Endodermal cell (in vitro differentiated cells): ENCODE data around the gene HOTAIR. TPM values are rescaled to one million over a fixed set of nuclear protein-coding genes. Genes with fewer than 3 reads are reported as not detected.

ENCODE experiments used
- DNase-seq: peaks from one replicate; pipeline ENCODE4 v3.0.0-alpha.2; 2017
- H3K27ac ChIP-seq: 2 replicates; pipeline ENCODE4 v1.5.1; 2013; ENCODE audit warnings: mild to moderate bottlenecking, low read depth, low read length, moderate library complexity
- H3K27me3 ChIP-seq: 2 replicates; pipeline ENCODE4 v1.6.1; 2013; ENCODE audit warnings: mild to moderate bottlenecking, low read length, moderate library complexity; ENCODE audit not compliant: insufficient read depth, control insufficient read depth, poor library complexity, severe bottlenecking
- H3K36me3 ChIP-seq: 2 replicates; pipeline ENCODE4 v1.7.0; 2013; ENCODE audit warnings: mild to moderate bottlenecking, low read length, moderate library complexity; ENCODE audit not compliant: control insufficient read depth, insufficient read depth
- H3K4me1 ChIP-seq: one replicate; pipeline ENCODE4 v1.7.0; 2013; ENCODE audit warnings: low read length; ENCODE audit not compliant: control insufficient read depth, insufficient read depth
- H3K4me3 ChIP-seq: 2 replicates; pipeline ENCODE4 v1.5.1; 2013; ENCODE audit warnings: mild to moderate bottlenecking, low read length, moderate library complexity
- H3K9ac ChIP-seq: 2 replicates; pipeline ENCODE4 v1.6.1; 2013; ENCODE audit warnings: mild to moderate bottlenecking, low read length, moderate library complexity; ENCODE audit not compliant: poor library complexity, severe bottlenecking; ENCODE audit errors: extremely low read depth
- H3K9me3 ChIP-seq: 2 replicates; pipeline ENCODE4 v1.6.1; 2013; ENCODE audit warnings: mild to moderate bottlenecking, low read length, moderate library complexity; ENCODE audit not compliant: control insufficient read depth
- H3K27ac Mint-ChIP-seq: 2 replicates; pipeline ENCODE4 v1.8.0; 2020; ENCODE audit warnings: mixed read lengths
- H3K27me3 Mint-ChIP-seq: 2 replicates; pipeline ENCODE4 v1.8.0; 2021; ENCODE audit warnings: mild to moderate bottlenecking, mixed read lengths; ENCODE audit not compliant: insufficient read depth
- H3K36me3 Mint-ChIP-seq: 2 replicates; pipeline ENCODE4 v1.8.0; 2020; ENCODE audit warnings: low read depth, mixed read lengths
- H3K4me1 Mint-ChIP-seq: 2 replicates; pipeline ENCODE4 v1.8.0; 2020; ENCODE audit warnings: mixed read lengths
- H3K4me3 Mint-ChIP-seq: 2 replicates; pipeline ENCODE4 v1.8.0; 2020; ENCODE audit warnings: mild to moderate bottlenecking, moderate library complexity, mixed read lengths
- H3K9me3 Mint-ChIP-seq: 2 replicates; pipeline ENCODE4 v1.8.0; 2020; ENCODE audit warnings: mild to moderate bottlenecking, mixed read lengths
- WGBS, 2 experiments: methylation state at CpG; one replicate each; pipeline versions ENCODE4 v1.1.5 to v1.1.7; 2013; ENCODE audit warnings: missing lambda C conversion rate in 2 of 2, mixed read lengths in 1 of 2; ENCODE audit not compliant: insufficient coverage in 1 of 2, insufficient read length in 1 of 2; 5-methylcytosine and 5-hydroxymethylcytosine counted together
- total RNA-seq, 2 donors: library from RNA; stranded (reverse); fragmentation: NEBNext Ultra II Directional in 1 of 2; extraction: Animal tissue kit (Norgen Biotek cat#: 25700) in 1 of 2; gene quantifications; 2 replicates in 1 of 2; 3 replicates in 1 of 2; pipeline ENCODE4 v1.2.1, GENCODE V29; 2021
- TF ChIP-seq, protein P1 (sequence below): fragments of 200-600 bp; sonication (generic); conservative IDR thresholded peaks from 2 replicates; pipeline ENCODE4 v1.5.0; 2021; ENCODE audit warnings: antibody characterized with exemption, mild to moderate bottlenecking

The HOTAIR gene
- total RNA-seq, 2 donors from 2014 or later = not detected

DNA sequence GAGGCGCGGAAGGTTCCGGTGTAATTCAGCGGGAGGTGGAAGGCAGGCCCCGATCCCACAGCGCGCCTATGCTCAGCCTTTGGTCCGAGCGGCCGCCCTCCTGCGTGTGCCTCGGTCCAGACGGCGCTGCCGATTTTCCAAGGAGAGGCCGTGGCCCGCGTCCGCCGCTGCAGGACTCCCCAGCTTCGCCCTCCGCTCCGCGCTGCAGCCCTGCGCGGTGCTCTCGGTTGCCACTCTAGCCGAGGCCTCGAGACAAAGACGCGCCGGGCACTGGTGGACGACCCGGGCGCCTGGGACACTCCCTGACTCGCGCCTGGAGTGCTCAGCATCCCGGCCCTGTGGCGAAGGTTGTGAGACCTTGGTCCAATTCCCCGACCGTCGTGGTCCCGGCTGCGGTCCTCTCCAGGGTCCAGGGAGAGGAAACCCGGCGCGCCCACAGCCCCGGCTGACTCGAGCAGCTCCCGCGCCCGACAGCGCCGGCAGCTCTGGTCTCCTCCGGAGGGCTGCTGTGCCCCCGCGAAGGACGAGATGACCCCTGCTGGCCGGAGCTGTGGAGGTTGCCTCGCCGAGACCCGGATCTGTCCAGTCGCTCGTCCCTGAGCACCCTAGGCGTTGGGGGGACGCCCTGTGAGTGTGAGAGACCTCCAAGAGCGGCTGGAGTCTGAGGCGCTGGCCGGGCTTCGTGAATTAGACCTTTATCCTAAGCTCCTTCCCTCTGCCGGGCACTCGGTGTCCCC is 13.6 kb downstream of the HOTAIR start:
- TF ChIP-seq, protein P1, sequence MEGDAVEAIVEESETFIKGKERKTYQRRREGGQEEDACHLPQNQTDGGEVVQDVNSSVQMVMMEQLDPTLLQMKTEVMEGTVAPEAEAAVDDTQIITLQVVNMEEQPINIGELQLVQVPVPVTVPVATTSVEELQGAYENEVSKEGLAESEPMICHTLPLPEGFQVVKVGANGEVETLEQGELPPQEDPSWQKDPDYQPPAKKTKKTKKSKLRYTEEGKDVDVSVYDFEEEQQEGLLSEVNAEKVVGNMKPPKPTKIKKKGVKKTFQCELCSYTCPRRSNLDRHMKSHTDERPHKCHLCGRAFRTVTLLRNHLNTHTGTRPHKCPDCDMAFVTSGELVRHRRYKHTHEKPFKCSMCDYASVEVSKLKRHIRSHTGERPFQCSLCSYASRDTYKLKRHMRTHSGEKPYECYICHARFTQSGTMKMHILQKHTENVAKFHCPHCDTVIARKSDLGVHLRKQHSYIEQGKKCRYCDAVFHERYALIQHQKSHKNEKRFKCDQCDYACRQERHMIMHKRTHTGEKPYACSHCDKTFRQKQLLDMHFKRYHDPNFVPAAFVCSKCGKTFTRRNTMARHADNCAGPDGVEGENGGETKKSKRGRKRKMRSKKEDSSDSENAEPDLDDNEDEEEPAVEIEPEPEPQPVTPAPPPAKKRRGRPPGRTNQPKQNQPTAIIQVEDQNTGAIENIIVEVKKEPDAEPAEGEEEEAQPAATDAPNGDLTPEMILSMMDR = peak; percentile 55
- Histone ChIP-seq H3K4me3 (no peak overlapping the region), H3K4me1 (no peaks in the 10 kb centered on the region), H3K27ac (no peak overlapping the region), H3K9me3 (no peaks in the 10 kb centered on the region), H3K36me3 (no peaks in the 10 kb centered on the region), H3K9ac (no peak overlapping the region), H3K27me3 (peaks cover 100% of the 10 kb centered on the region)
- WGBS, 2 experiments = 2 to 6% methylated on average over 36 to 72 of the region's 72 CpGs
- H3K27me3 Mint-ChIP-seq = peaks cover 100% of the 10 kb centered on the region
- no peak overlapping the region for H3K4me3 Mint-ChIP-seq
- DNase-seq = peak; percentile 88
- peaks cover under 1% of the 10 kb centered on the region for H3K4me1 Mint-ChIP-seq
- no peak overlapping the region for H3K27ac Mint-ChIP-seq
- H3K36me3 Mint-ChIP-seq = no peaks in the 10 kb centered on the region
- no peaks in the 10 kb centered on the region for H3K9me3 Mint-ChIP-seq

DNA sequence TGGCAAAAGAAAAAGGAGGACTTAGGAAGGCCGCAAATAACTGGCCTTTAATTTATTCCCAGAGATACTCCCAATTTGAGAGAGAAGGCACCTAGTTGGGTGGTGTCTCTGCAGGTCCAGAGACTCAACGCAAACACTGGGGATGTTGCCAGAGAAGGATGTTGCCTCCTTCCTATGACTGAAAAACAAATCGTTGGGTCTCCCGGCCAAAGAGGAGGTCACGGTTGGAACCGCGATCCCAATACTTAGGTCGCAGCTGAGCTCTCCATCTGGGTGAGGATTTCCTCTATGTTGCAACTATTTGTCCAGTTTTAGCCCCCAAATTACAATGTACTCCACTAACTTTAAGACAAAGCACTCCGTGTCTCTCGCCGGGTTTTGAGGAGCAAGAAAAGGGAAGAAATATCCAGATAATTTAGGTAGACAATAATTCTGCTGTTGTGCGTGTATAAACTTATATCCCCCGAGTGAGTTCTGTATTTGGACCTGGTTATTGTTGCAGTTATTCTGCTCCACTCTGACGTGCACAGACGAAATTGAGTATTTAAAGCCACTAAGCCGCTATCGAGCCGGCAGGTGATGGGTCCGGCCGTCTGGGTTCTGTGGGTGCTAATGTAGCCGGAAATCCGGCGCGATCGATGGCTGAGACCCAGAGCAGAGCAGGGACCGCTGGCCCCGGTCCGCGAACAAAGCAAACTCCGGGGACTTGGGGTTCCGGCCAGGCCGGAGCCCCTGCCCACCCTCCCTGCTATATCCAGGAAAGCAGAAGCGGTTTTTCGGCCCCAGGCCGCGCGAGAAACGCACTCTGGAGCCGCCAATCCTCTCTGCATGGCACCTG is 14.3 kb downstream of the HOTAIR start:
- WGBS, 2 experiments = 28 to 50% methylated on average over 10 to 39 of the region's 39 CpGs
- Mint-ChIP-seq H3K4me3 (no peak overlapping the region), H3K4me1 (no peaks in the 10 kb centered on the region), H3K27ac (no peak overlapping the region), H3K27me3 (peaks cover 100% of the 10 kb centered on the region), H3K9me3 (no peaks in the 10 kb centered on the region), H3K36me3 (no peaks in the 10 kb centered on the region)
- Histone ChIP-seq H3K36me3 (no peaks in the 10 kb centered on the region), H3K27ac (no peak overlapping the region), H3K27me3 (peaks cover 100% of the 10 kb centered on the region), H3K9me3 (peaks cover 4% of the 10 kb centered on the region), H3K9ac (no peak overlapping the region), H3K4me3 (no peak overlapping the region), H3K4me1 (no peaks in the 10 kb centered on the region)
- TF ChIP-seq, protein P1 = no peak
- DNase-seq = peak; percentile 76

DNA sequence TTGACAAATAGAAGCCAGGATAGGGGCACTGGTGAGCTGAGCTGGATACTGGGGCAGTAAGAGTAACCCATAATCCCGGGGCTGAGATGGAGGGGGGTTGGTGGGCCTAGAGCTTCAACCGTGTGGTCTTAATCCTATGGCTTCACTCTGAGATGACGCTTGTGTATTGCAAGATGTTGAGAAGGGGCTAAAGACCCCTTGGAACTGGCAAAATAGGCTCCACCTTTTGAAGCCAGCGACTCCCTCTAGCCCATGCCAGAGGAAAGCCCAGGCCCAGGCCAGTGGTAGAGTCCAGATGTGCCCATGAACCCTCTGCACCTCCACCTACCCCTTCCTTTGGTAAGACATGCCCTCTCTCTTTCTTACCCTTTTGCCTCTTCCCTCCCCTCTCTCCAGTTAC is 15.4 kb downstream of the HOTAIR start:
- H3K27me3 Mint-ChIP-seq = peaks cover 99% of the 10 kb centered on the region
- Histone ChIP-seq H3K9me3 (peaks cover 10% of the 10 kb centered on the region), H3K27me3 (peaks cover 100% of the 10 kb centered on the region), H3K27ac (no peak overlapping the region), H3K4me1 (no peaks in the 10 kb centered on the region), H3K4me3 (no peak overlapping the region), H3K9ac (no peak overlapping the region), H3K36me3 (no peaks in the 10 kb centered on the region)
- H3K4me3 Mint-ChIP-seq = no peak overlapping the region
- no peak overlapping the region for H3K27ac Mint-ChIP-seq
- H3K9me3 Mint-ChIP-seq = no peaks in the 10 kb centered on the region
- TF ChIP-seq, protein P1 = no peak
- WGBS, 2 experiments = 31 to 32% methylated on average over 2 to 4 of the region's 4 CpGs
- no peaks in the 10 kb centered on the region for H3K36me3 Mint-ChIP-seq
- no peak for DNase-seq
- no peaks in the 10 kb centered on the region for H3K4me1 Mint-ChIP-seq
